RWPE2 (cell line): Measurements from ENCODE around the gene RARA.
A peak's percentile ranks its signal among the peaks of the same experiment; 100 is the strongest.
"Not testable (repeated sequence)": the region's sequence is repeated elsewhere in the genome, so short reads cannot be mapped to it uniquely, and the experiment has no call there.

Experiments used
- ATAC-seq: fragments of 200-7000 bp; cut with Tn5 transposase; 3 replicates; pipeline ENCODE4 v1.9.1; 2021; ENCODE audit warnings: low read depth
- DNase-seq: peaks from one replicate; pipeline ENCODE4 v3.0.0-alpha.2; 2020; ENCODE audit warnings: low spot score
- H3K27ac ChIP-seq: fragments of 450-650 bp; 2 replicates; pipeline ENCODE4 v1.5.1; 2017; ENCODE audit warnings: mild to moderate bottlenecking; ENCODE audit not compliant: poor library complexity, severe bottlenecking
- H3K27me3 ChIP-seq: fragments of 250-450 bp; sonication (Bioruptor Pico); 2 replicates; pipeline ENCODE4 v1.5.1; 2021; ENCODE audit warnings: mild to moderate bottlenecking, moderate library complexity; ENCODE audit not compliant: insufficient read depth, poor library complexity, severe bottlenecking
- H3K36me3 ChIP-seq: fragments of 250-450 bp; sonication (Bioruptor Pico); 2 replicates; pipeline ENCODE4 v1.5.1; 2020; ENCODE audit warnings: low read depth, mild to moderate bottlenecking, moderate library complexity
- H3K4me1 ChIP-seq: fragments of 250-450 bp; sonication (Bioruptor Pico); 2 replicates; pipeline ENCODE4 v1.5.1; 2021; ENCODE audit warnings: mild to moderate bottlenecking, moderate library complexity; ENCODE audit not compliant: insufficient read depth, poor library complexity, severe bottlenecking
- H3K4me3 ChIP-seq: fragments of 250-450 bp; sonication (Bioruptor Pico); 2 replicates; pipeline ENCODE4 v1.5.1; 2021; ENCODE audit warnings: mild to moderate bottlenecking, moderate library complexity; ENCODE audit not compliant: severe bottlenecking
- H3K9me3 ChIP-seq: fragments of 250-450 bp; sonication (Bioruptor Pico); 2 replicates; pipeline ENCODE4 v1.5.1; 2021; ENCODE audit warnings: mild to moderate bottlenecking, moderate library complexity; ENCODE audit not compliant: severe bottlenecking
- CTCF ChIP-seq: fragments of 450-650 bp; IDR thresholded peaks from one replicate; pipeline ENCODE4 v1.5.1; 2017; ENCODE audit warnings: mild to moderate bottlenecking, moderate library complexity; ENCODE audit not compliant: poor library complexity, severe bottlenecking

RARA gene

GRCh38 chr17:40295488-40296436, 13.2 kb upstream of the RARA start:
- H3K27me3 ChIP-seq: no peaks in the 10 kb centered on the region
- no peaks in the 10 kb centered on the region for H3K9me3 ChIP-seq
- H3K4me1 ChIP-seq: no peaks in the 10 kb centered on the region
- H3K27ac ChIP-seq: no peak overlapping the region
- H3K4me3 ChIP-seq: no peak overlapping the region
- ATAC-seq: no peak
- DNase-seq: no peak
- peaks cover 95% of the 10 kb centered on the region for H3K36me3 ChIP-seq
- no peak for TF ChIP-seq CTCF

GRCh38 chr17:40297511-40297910, 11.5 kb upstream of the RARA start:
- Histone ChIP-seq H3K9me3 (no peaks in the 10 kb centered on the region), H3K4me3 (no peak overlapping the region), H3K4me1 (no peaks in the 10 kb centered on the region), H3K27ac (no peak overlapping the region), H3K36me3 (peaks cover 95% of the 10 kb centered on the region), H3K27me3 (no peaks in the 10 kb centered on the region)
- TF ChIP-seq CTCF: no peak
- no peak for ATAC-seq
- no peak for DNase-seq

- Histone ChIP-seq H3K27ac (no peak overlapping the region), H3K4me1 (peaks cover 7% of the 10 kb centered on the region), H3K36me3 (peaks cover 98% of the 10 kb centered on the region), H3K9me3 (no peaks in the 10 kb centered on the region), H3K27me3 (no peaks in the 10 kb centered on the region), H3K4me3 (no peak overlapping the region)
- TF ChIP-seq CTCF: no peak
- ATAC-seq (no peak), DNase-seq (no peak)
These were observed 10.3 kb upstream of the RARA start for GRCh38 chr17:40298726-40299125.

- not testable (repeated sequence) for H3K27ac ChIP-seq, H3K4me1 ChIP-seq, H3K4me3 ChIP-seq, DNase-seq, H3K9me3 ChIP-seq, ATAC-seq, H3K27me3 ChIP-seq
- peaks cover 97% of the 10 kb centered on the region for H3K36me3 ChIP-seq
These were observed 9.7 kb upstream of the RARA start for GRCh38 chr17:40299159-40299757.

GRCh38 chr17:40301315-40301714, 7.7 kb upstream of the RARA start:
- peak; percentile 30 for TF ChIP-seq CTCF
- peaks cover 11% of the 10 kb centered on the region for H3K4me1 ChIP-seq
- no peaks in the 10 kb centered on the region for H3K27me3 ChIP-seq
- no peak overlapping the region for H3K27ac ChIP-seq
- DNase-seq: no peak
- H3K4me3 ChIP-seq: no peak overlapping the region
- H3K36me3 ChIP-seq: peaks cover 77% of the 10 kb centered on the region
- no peak for ATAC-seq
- H3K9me3 ChIP-seq: no peaks in the 10 kb centered on the region
